HG03159 (cell line): ENCODE measurements around the gene HTT.

ENCODE experiments used
- ATAC-seq: cut with Tn5 transposase; IDR thresholded peaks from one replicate; pipeline ENCODE4 v1.9.1; 2021; ENCODE audit warnings: mild to moderate bottlenecking, moderate library complexity; ENCODE audit not compliant: unreplicated experiment

HTT gene

GRCh38 chr4:3257556-3258482 is 183.3 kb downstream of the HTT start:
- ATAC-seq = no peak

GRCh38 chr4:3261411-3262207 is 187.1 kb downstream of the HTT start:
- ATAC-seq = no peak

- no peak for ATAC-seq
Observed at GRCh38 chr4:3262208-3263052, 187.9 kb downstream of the HTT start.

GRCh38 chr4:3263053-3263875 is 188.8 kb downstream of the HTT start:
- no peak for ATAC-seq

GRCh38 chr4:3263876-3264193 is 189.4 kb downstream of the HTT start:
- ATAC-seq = no peak

- ATAC-seq = no peak
Observed at GRCh38 chr4:3266076-3266475, 191.6 kb downstream of the HTT start.

GRCh38 chr4:3267576-3268394 is 193.3 kb downstream of the HTT start:
- ATAC-seq = no peak

GRCh38 chr4:3268395-3269104 is 194.1 kb downstream of the HTT start:
- ATAC-seq = no peak

GRCh38 chr4:3269105-3269927 is 194.8 kb downstream of the HTT start:
- ATAC-seq = no peak

GRCh38 chr4:3269991-3270611 is 195.6 kb downstream of the HTT start:
- ATAC-seq = no peak

GRCh38 chr4:3271131-3271530 is 196.7 kb downstream of the HTT start:
- no peak for ATAC-seq

GRCh38 chr4:3276986-3277385 is 202.5 kb downstream of the HTT start:
- no peak for ATAC-seq

GRCh38 chr4:3280466-3280865 is 206.0 kb downstream of the HTT start:
- no peak for ATAC-seq

GRCh38 chr4:3283483-3283882 is 209.0 kb downstream of the HTT start:
- ATAC-seq = no peak

- ATAC-seq = no peak
Observed at GRCh38 chr4:3283916-3284315, 209.4 kb downstream of the HTT start.

GRCh38 chr4:3284734-3285557 is 210.5 kb downstream of the HTT start:
- no peak for ATAC-seq
